Activated CD8-positive, alpha-beta T cell treated with anti-CD3 and anti-CD28 coated beads for 36 hours (primary cell): ENCODE results near the gene RPL27A. TPM values are rescaled to one million over a fixed set of nuclear protein-coding genes. Genes with fewer than 3 reads are reported as not detected.
"Not testable (repeated sequence)": the region's sequence is repeated elsewhere in the genome, so short reads cannot be mapped to it uniquely, and the experiment has no call there.

Source experiments
- ATAC-seq: fragments of 200-7000 bp; cut with Tn5 transposase; one replicate; pipeline ENCODE4 v1.10.0; 2021; ENCODE audit warnings: mild to moderate bottlenecking, moderate library complexity
- CTCF ChIA-PET: fragments of 350-600 bp; sonication (Branson Sonifier 250); formaldehyde crosslinking; loops from one replicate; lab custom pipeline; 2021; ENCODE audit warnings: antibody characterized with exemption; lab: Charles Lee
- POLR2A ChIA-PET: fragments of 350-600 bp; sonication (Branson Sonifier 250); formaldehyde crosslinking; loops from one replicate; lab custom pipeline; 2021; ENCODE audit warnings: antibody characterized with exemption; lab: Charles Lee
- DNase-seq: peaks from one replicate; pipeline ENCODE4 v3.0.0-alpha.2; 2020
- H3K27ac Mint-ChIP-seq: one replicate; pipeline ENCODE4 v1.8.0; 2021; ENCODE audit warnings: mild to moderate bottlenecking, mixed read lengths
- H3K27me3 Mint-ChIP-seq: one replicate; pipeline ENCODE4 v1.8.0; 2021; ENCODE audit warnings: mixed read lengths
- H3K36me3 Mint-ChIP-seq: one replicate; pipeline ENCODE4 v1.8.0; 2021; ENCODE audit warnings: low read depth, mixed read lengths
- H3K4me1 Mint-ChIP-seq: one replicate; pipeline ENCODE4 v1.8.0; 2021; ENCODE audit warnings: low read depth, mixed read lengths
- H3K4me3 Mint-ChIP-seq: one replicate; pipeline ENCODE4 v1.8.0; 2021; ENCODE audit warnings: mild to moderate bottlenecking, moderate library complexity, mixed read lengths
- H3K9me3 Mint-ChIP-seq: one replicate; pipeline ENCODE4 v1.8.0; 2021; ENCODE audit warnings: mixed read lengths
- intact Hi-C: fragments of 100-400 bp; cut with micrococcal nuclease; formaldehyde crosslinking; loops from one replicate; pipeline ENCODE4 v1.10.0; 2022
- total RNA-seq, 2 experiments: library from RNA; stranded (reverse); gene quantifications; one replicate each; pipeline ENCODE4 v1.2.3, GENCODE V29; 2021
- TF ChIP-seq, protein P1 (sequence below): fragments of 200-600 bp; IDR thresholded peaks from one replicate; pipeline ENCODE4 v1.8.0; 2022; ENCODE audit warnings: antibody characterized with exemption, mild to moderate bottlenecking

Gene RPL27A
- total RNA-seq, 2 experiments from 2014 or later = 959 to 987 TPM

DNA sequence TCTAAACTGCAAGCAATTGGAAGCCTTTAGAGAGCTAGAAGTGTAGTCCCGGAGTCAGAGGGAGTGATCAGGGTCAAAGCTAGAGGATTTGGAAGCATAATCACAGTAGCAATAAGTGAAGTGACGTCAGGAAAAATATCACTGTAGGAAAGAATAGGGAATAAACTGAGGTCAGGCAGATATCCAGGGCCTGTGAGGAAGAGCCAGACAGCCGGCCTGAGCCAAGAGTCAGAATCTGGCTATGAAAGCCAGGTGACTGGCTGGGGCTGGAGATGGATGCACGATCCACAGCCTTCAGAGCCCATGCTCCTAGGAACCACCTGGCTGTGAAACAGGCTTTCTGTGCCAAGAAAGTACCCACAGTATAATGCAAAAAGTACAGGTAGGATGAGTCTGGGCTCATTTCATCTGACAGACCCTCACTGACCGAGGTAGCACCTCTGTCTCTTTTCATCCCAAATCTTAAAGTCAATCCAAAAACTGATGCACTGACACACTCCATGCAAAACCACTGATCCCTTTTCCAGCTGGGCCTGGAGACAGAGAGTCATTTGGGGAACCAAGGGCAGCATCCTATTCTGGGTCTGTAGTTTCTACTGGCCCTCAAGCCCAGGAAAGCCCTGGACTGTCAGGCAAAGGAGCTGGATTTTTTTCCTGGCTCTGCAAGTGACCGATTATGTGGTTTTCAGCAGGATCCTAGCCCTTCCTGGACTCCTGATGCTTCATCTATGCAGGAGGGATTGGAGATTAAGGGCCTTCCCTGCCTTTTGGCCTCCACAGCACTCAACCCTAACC, 21.4 kb upstream of the RPL27A start:
- H3K4me3 Mint-ChIP-seq = no peak overlapping the region
- no peak for ATAC-seq
- H3K27ac Mint-ChIP-seq = no peak overlapping the region
- ChIA-PET CTCF (no interaction called here), POLR2A (interaction anchor here (0.6 to 1.4 kb wide), 2 partner anchors 21 to 687 kb away, joined by 3 to 5 read pairs; partner anchors contain the start of genes RPL27A and TRIM66)
- TF ChIP-seq, protein P1, sequence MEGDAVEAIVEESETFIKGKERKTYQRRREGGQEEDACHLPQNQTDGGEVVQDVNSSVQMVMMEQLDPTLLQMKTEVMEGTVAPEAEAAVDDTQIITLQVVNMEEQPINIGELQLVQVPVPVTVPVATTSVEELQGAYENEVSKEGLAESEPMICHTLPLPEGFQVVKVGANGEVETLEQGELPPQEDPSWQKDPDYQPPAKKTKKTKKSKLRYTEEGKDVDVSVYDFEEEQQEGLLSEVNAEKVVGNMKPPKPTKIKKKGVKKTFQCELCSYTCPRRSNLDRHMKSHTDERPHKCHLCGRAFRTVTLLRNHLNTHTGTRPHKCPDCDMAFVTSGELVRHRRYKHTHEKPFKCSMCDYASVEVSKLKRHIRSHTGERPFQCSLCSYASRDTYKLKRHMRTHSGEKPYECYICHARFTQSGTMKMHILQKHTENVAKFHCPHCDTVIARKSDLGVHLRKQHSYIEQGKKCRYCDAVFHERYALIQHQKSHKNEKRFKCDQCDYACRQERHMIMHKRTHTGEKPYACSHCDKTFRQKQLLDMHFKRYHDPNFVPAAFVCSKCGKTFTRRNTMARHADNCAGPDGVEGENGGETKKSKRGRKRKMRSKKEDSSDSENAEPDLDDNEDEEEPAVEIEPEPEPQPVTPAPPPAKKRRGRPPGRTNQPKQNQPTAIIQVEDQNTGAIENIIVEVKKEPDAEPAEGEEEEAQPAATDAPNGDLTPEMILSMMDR = no peak
- H3K4me1 Mint-ChIP-seq = no peaks in the 10 kb centered on the region
- no peaks in the 10 kb centered on the region for H3K27me3 Mint-ChIP-seq
- intact Hi-C loops = no loop called here
- no peaks in the 10 kb centered on the region for H3K9me3 Mint-ChIP-seq
- no peak for DNase-seq
- peaks cover 12% of the 10 kb centered on the region for H3K36me3 Mint-ChIP-seq

DNA sequence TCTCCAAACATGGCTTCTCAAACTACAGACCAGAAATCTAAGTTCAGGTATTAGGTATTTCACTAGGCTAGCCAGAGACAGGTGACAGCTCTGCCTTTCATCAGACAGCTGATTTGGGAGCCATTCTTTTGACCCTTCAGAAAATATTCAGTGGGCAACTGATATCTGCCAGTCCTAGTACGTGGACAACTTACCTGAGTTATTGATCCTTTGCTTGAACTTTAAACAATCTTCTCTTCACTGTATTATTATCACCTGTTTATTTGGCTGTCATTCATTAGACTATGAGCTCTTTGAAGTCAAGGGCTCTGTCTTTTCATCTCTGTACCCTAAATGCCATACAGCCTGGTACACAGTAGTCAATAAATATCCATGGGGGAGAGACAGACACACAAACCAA, 17.4 kb upstream of the RPL27A start:
- no peak for DNase-seq
- no peaks in the 10 kb centered on the region for H3K27me3 Mint-ChIP-seq
- H3K9me3 Mint-ChIP-seq = no peaks in the 10 kb centered on the region
- H3K36me3 Mint-ChIP-seq = peaks cover 29% of the 10 kb centered on the region
- CTCF ChIA-PET = no interaction called here
- TF ChIP-seq, protein P1 = no peak
- no peak overlapping the region for H3K27ac Mint-ChIP-seq
- POLR2A ChIA-PET = interaction anchor here (2.6 kb wide), 1 partner anchor 17 kb away, joined by 6 read pairs; the partner anchor contains the start of genes RPL27A and TRIM66
- no peaks in the 10 kb centered on the region for H3K4me1 Mint-ChIP-seq
- intact Hi-C loops = no loop called here
- no peak overlapping the region for H3K4me3 Mint-ChIP-seq
- ATAC-seq = no peak

DNA sequence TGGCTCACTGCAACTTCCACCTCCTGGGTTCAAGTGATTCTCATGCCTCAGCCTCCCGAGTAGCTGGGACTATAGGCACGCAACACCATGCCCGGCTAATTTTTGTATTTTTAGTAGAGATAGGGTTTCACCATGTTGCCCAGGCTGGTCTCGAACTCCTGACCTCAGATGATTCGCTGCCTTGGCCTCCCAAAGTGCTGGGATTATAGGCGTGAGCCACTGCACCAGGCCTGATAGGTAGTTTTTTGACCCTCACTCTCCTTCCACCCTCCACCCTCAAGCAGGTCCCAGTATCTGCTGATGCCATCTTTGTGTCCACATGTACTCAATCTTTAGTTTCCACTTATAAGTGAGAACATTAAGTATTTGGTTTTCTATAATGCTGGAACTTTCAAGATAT, 12.5 kb upstream of the RPL27A start:
- DNase-seq, H3K4me1 Mint-ChIP-seq, H3K27me3 Mint-ChIP-seq, ATAC-seq, H3K4me3 Mint-ChIP-seq, CTCF ChIA-PET, POLR2A ChIA-PET, intact Hi-C loops, H3K27ac Mint-ChIP-seq, H3K9me3 Mint-ChIP-seq: not testable (repeated sequence)
- peaks cover 47% of the 10 kb centered on the region for H3K36me3 Mint-ChIP-seq

DNA sequence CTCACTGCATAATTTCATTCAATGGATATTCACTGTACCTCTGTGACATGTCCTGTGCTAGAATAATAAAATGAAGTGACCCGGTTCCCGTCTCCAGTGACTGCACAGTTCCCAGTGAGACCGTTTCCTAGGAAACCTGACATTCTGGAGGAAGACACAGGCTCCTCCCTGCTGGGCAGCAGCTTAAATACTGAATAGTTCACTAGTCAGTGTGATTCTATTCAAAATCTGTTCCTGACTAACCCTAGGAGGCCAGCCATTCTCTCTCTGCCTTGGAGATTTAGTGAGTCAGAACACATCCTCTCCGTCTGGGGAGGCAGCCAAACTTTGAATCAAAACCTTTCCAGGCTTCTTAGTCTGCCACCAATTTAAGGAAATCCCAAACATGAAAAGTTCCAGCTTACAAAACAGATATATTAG, 11.4 kb upstream of the RPL27A start:
- no peaks in the 10 kb centered on the region for H3K9me3 Mint-ChIP-seq
- H3K27ac Mint-ChIP-seq = no peak overlapping the region
- ATAC-seq = no peak
- CTCF ChIA-PET = no interaction called here
- POLR2A ChIA-PET = interaction anchor here (1.0 to 2.0 kb wide), 2 partner anchors 10 to 11 kb away, joined by 4 to 7 read pairs; partner anchors contain the start of genes RPL27A and TRIM66
- intact Hi-C loops = no loop called here
- DNase-seq = no peak
- no peaks in the 10 kb centered on the region for H3K4me1 Mint-ChIP-seq
- no peak overlapping the region for H3K4me3 Mint-ChIP-seq
- TF ChIP-seq, protein P1 = no peak
- H3K27me3 Mint-ChIP-seq = no peaks in the 10 kb centered on the region
- H3K36me3 Mint-ChIP-seq = peaks cover 45% of the 10 kb centered on the region

GRCh38 chr11:8671651-8672062, 10.9 kb upstream of the RPL27A start:
- CTCF ChIA-PET = no interaction called here
- DNase-seq (no peak), ATAC-seq (no peak)
- Mint-ChIP-seq H3K27me3 (no peaks in the 10 kb centered on the region), H3K4me3 (no peak overlapping the region), H3K9me3 (no peaks in the 10 kb centered on the region), H3K36me3 (peaks cover 44% of the 10 kb centered on the region), H3K4me1 (no peaks in the 10 kb centered on the region), H3K27ac (no peak overlapping the region)
- TF ChIP-seq, protein P1 = no peak
- POLR2A ChIA-PET = interaction anchor here (1.0 to 2.0 kb wide), 2 partner anchors 9 to 11 kb away, joined by 4 to 7 read pairs; partner anchors contain the start of genes RPL27A and TRIM66
- intact Hi-C loops = no loop called here
